Spleen (tissue), 11 donors: Measurements from ENCODE around the gene IFI30. TPM values are rescaled to one million over a fixed set of nuclear protein-coding genes. Genes with fewer than 3 reads are reported as not detected.
A peak's percentile ranks its signal among the peaks of the same experiment; 100 is the strongest.

Source experiments
- DNase-seq: peaks from one replicate; pipeline ENCODE4 v3.0.0-alpha.2; 2020
- H3K27ac ChIP-seq, 8 donors: fragments of 200-600 bp; sonication (generic) in 7 of 8; 1 replicate in 4 of 8; 2 replicates in 4 of 8; pipeline versions ENCODE4 v1.5.0 to v1.8.0; 2016 to 2021; ENCODE audit warnings: inconsistent platforms in 4 of 8, mild to moderate bottlenecking in 4 of 8, moderate library complexity in 1 of 8
- H3K27me3 ChIP-seq, 7 donors: fragments of 200-600 bp; sonication (generic) in 6 of 7; replicated peaks in 1 of 7; 1 replicate in 4 of 7; 2 replicates in 3 of 7; pipeline versions ENCODE4 v1.5.0 to v1.8.0; 2016 to 2021; ENCODE audit warnings: inconsistent platforms in 3 of 7, mild to moderate bottlenecking in 1 of 7
- H3K36me3 ChIP-seq, 6 donors: fragments of 200-600 bp; sonication (generic) in 5 of 6; 1 replicate in 4 of 6; 2 replicates in 2 of 6; pipeline versions ENCODE4 v1.5.0 to v1.8.0; 2016 to 2021; ENCODE audit warnings: inconsistent platforms in 2 of 6
- H3K4me1 ChIP-seq, 6 donors: fragments of 200-600 bp; sonication (generic) in 5 of 6; 1 replicate in 3 of 6; 2 replicates in 3 of 6; pipeline versions ENCODE4 v1.5.0 to v1.8.0; 2016 to 2021; ENCODE audit warnings: inconsistent platforms in 3 of 6
- H3K4me3 ChIP-seq, 8 donors: fragments of 200-600 bp; sonication (generic) in 7 of 8; 1 replicate in 4 of 8; 2 replicates in 4 of 8; pipeline versions ENCODE4 v1.5.0 to v1.8.0; 2016 to 2021; ENCODE audit warnings: inconsistent platforms in 4 of 8, mild to moderate bottlenecking in 4 of 8, moderate library complexity in 2 of 8
- H3K9me3 ChIP-seq, 8 donors: fragments of 200-600 bp; sonication (generic) in 7 of 8; 1 replicate in 4 of 8; 2 replicates in 4 of 8; pipeline versions ENCODE4 v1.5.0 to v1.8.0; 2016 to 2021; ENCODE audit warnings: inconsistent platforms in 4 of 8
- CTCF ChIP-seq, 11 experiments: fragments of 200-600 bp in 7 of 11; fragments of 450-650 bp in 4 of 11; sonication (generic) in 4 of 11; IDR thresholded peaks in 8 of 11; conservative IDR thresholded peaks in 3 of 11; 1 replicate in 7 of 11; 2 replicates in 4 of 11; pipeline versions ENCODE4 v1.4.0 to v1.8.0; 2016 to 2021; ENCODE audit warnings: antibody characterized with exemption in 11 of 11, inconsistent platforms in 4 of 11, mild to moderate bottlenecking in 1 of 11
- POLR2A ChIP-seq, 3 donors: fragments of 450-650 bp; IDR thresholded peaks; one replicate each; pipeline ENCODE4 v1.5.1; 2017; ENCODE audit warnings: antibody characterized with exemption in 3 of 3, mild to moderate bottlenecking in 1 of 3
- POLR2AphosphoS5 ChIP-seq, 3 donors: sonication (generic); formaldehyde crosslinking; IDR thresholded peaks; one replicate each; pipeline ENCODE4 v1.5.1; 2017; ENCODE audit warnings: antibody characterized with exemption in 3 of 3
- WGBS, 5 donors: extraction: QIAGEN DNeasy Blood & Tissue Kit in 3 of 5; methylation state at CpG; one replicate each; pipeline versions ENCODE4 v1.1.5 to v1.1.7; 2013 to 2018; 5-methylcytosine and 5-hydroxymethylcytosine counted together
- intact Hi-C: fragments of 100-400 bp; cut with DNase I; formaldehyde crosslinking; loops from one replicate; pipeline ENCODE4 v1.15.0; 2023; ENCODE audit warnings: low total_unique reads
- polyA plus RNA-seq, 3 donors: library from polyadenylated mRNA; stranded (reverse); fragments of 200-250 nt; gene quantifications; one replicate each; pipeline ENCODE4 v1.2.1, GENCODE V29; 2013
- total RNA-seq, 7 donors: library from RNA; depleted of rRNA in 3 of 7; stranded (reverse); fragments of >200 nt in 3 of 7; fragmentation: NEBNext Ultra II Directional in 4 of 7; extraction: Animal tissue kit (Norgen Biotek cat#: 25700) in 4 of 7; gene quantifications; one replicate each; pipeline versions ENCODE4 v1.1.0 to v1.2.1, GENCODE V29; 2016 to 2021
- donor health status: healthy with polysubstance abuse.
- donor health status: DM: no; HTN: no; CAD: no; lungs with moderate emphysema.
- donor health status: DM: no; HTN: no; CAD: no.
- donor health status: Bipolar disorder and iron deficiency.
- donor health status: healthy.
- donor health status: DM: no; HTN: no; CAD: no.
- donor health status: DM: yes; HTN: yes; CAD: no.

Gene IFI30
- total and polyA plus RNA-seq, 10 donors: 206 to 475 (median 288) TPM

DNA sequence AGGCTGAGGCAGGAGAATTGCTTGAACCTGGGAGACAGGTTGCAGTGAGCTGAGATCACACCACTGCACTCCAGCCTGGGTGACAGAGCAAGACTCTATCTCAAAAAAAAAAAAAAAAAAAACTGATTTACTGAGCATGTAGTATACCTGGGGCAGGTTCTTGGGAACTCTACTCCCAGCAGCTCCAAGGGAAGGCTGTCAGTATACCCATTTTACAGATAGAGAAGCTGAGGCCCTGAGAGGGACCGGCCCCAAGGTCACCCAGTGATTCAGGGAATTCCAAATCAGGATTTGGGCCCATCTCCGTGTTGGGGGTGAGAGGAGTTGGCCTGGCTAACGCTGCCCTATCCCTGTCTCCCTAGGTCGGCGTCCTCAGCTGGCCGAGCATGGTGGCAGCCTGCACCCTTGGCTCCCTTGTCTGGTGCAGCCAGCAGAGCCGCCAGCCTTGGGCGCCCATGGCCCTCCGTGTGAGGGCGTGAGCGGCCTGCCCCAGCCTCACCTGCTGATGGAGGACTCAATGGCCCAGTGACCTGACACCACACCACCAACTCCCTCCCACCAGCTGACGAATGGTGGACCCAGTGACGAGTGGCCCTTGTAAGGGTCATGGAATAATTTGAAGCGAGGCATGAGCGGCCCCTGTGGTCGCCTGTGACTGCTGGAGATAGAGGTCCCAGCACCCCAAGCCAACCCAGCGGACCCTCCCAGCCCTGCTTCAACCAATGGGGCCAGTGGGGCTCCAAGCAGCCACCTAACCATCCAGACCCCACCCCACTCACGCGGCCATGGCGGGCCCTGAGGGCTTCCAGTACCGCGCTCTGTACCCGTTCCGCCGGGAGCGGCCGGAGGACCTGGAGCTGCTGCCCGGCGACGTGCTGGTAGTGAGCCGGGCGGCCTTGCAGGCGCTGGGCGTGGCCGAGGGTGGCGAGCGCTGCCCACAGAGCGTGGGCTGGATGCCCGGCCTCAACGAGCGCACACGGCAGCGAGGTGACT is 18.2 kb upstream of the IFI30 start:
- intact Hi-C loops: no loop called here
- peak overlapping the region in 3 of 8 donors; percentile 54 to 68 (median 64) for H3K27ac ChIP-seq
- H3K27me3 ChIP-seq: no peaks in the 10 kb centered on the region
- TF ChIP-seq POLR2AphosphoS5 (IDR thresholded peaks at IDR 0.05) (no peak), POLR2A (IDR thresholded peaks at IDR 0.05) (no peak), CTCF (IDR thresholded peaks at IDR 0.05 in 8 of 11, conservative IDR thresholded peaks at IDR 0.05 in 3 of 11) (no peak)
- no peaks in the 10 kb centered on the region for H3K9me3 ChIP-seq
- peaks cover 22 to 90% (median 53%) of the 10 kb centered on the region in 6 donors for H3K4me1 ChIP-seq
- DNase-seq: peak; percentile 81
- 93 to 96% (median 94%) methylated on average over 17 to 43 of the region's 43 CpGs for WGBS, 5 donors
- peaks cover 0 to 28% (median 7%) of the 10 kb centered on the region in 6 donors for H3K36me3 ChIP-seq
- H3K4me3 ChIP-seq: no peak overlapping the region

DNA sequence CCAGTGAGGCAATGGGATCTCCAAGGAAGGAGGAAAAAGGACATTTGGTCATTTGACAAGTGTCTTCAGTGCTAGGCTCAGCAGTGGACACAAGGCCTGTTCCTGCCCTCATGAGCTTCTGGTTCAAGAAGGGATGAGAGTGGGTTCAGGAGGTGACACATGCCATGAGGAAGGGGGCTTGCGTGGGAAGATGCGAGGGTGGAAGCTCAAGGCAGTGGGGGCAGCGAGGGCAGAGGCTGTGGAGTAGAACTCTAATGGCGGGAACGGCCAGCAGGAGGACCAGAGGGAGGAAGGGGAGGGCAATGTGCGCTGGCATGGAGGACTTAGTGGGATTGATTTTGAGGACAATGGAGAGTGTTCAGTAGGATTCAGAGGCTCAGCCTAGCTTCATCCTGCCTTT is 17.3 kb upstream of the IFI30 start:
- no peak overlapping the region for H3K4me3 ChIP-seq
- 81 to 94% (median 89%) methylated on average over 5 to 6 of the region's 6 CpGs for WGBS, 5 donors
- intact Hi-C loops: no loop called here
- H3K27me3 ChIP-seq: no peaks in the 10 kb centered on the region
- no peaks in the 10 kb centered on the region for H3K9me3 ChIP-seq
- peaks cover 25 to 89% (median 59%) of the 10 kb centered on the region in 6 donors for H3K4me1 ChIP-seq
- peak overlapping the region in 5 of 8 donors; percentile 4 to 68 (median 54) for H3K27ac ChIP-seq
- peak; percentile 73 for DNase-seq
- H3K36me3 ChIP-seq: peaks cover 0 to 19% (median 7%) of the 10 kb centered on the region in 6 donors
- TF ChIP-seq CTCF (IDR thresholded peaks at IDR 0.05 in 8 of 11, conservative IDR thresholded peaks at IDR 0.05 in 3 of 11) (no peak), POLR2A (IDR thresholded peaks at IDR 0.05) (no peak), POLR2AphosphoS5 (IDR thresholded peaks at IDR 0.05) (no peak)

DNA sequence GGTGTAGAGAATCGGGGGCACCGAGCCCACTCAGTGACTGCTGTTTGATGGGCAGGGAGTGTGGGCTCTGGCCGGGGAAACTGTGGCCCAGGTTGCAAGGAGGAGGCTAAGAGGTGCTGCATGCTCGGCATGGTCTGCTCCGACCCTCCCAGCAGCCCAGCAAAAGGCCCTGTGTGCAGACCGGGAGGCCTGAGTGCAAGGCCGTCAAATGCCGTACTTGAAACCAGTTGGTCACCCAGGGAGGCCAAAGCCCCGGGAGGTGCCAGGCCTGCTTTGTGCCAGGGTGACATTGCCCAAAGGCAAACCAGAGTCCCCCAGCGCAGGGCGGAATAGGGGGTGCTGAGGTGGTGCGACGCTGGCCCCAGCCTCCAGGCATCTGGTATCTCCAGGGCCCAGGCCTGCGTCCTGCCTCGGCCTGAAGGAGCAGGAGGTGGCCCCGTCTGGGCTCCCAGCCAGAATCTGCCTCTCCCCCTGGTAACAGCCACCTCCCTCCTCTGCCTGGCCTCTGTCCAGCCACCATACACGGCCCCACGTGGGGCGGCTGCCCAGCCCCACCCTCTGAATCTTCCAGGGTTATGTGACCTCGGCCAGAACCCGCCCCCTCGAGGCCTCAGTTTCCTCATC is 16.7 kb upstream of the IFI30 start:
- peak; percentile 89 for DNase-seq
- Histone ChIP-seq H3K4me1 (peaks cover 24 to 89% (median 59%) of the 10 kb centered on the region in 6 donors), H3K36me3 (peaks cover 0 to 20% (median 8%) of the 10 kb centered on the region in 6 donors), H3K9me3 (no peaks in the 10 kb centered on the region), H3K27ac (peak overlapping the region in 7 of 8 donors; percentile 3 to 68 (median 33)), H3K27me3 (no peaks in the 10 kb centered on the region), H3K4me3 (no peak overlapping the region)
- WGBS, 5 donors: 47 to 64% (median 51%) methylated on average over 10 to 22 of the region's 22 CpGs
- intact Hi-C loops: no loop called here
- TF ChIP-seq POLR2A (IDR thresholded peaks at IDR 0.05) (no peak), CTCF (IDR thresholded peaks at IDR 0.05 in 8 of 11, conservative IDR thresholded peaks at IDR 0.05 in 3 of 11) (no peak), POLR2AphosphoS5 (IDR thresholded peaks at IDR 0.05) (peak; percentile 46 to 79 (median 67))
